Stomach smooth muscle (tissue), 2 donors: ENCODE data around the gene ABHD2.
"Not testable (repeated sequence)": the region's sequence is repeated elsewhere in the genome, so short reads cannot be mapped to it uniquely, and the experiment has no call there.

Experiments
- H3K27ac ChIP-seq: one replicate; pipeline ENCODE4 v1.7.0; 2013; ENCODE audit warnings: mild to moderate bottlenecking, low read length, inconsistent platforms
- H3K27me3 ChIP-seq, 2 donors: one replicate each; pipeline ENCODE4 v1.7.0; 2013; ENCODE audit warnings: low read length in 2 of 2; ENCODE audit not compliant: insufficient read depth in 2 of 2, control insufficient read depth in 1 of 2
- H3K36me3 ChIP-seq, 2 donors: one replicate each; pipeline ENCODE4 v1.7.0; 2013; ENCODE audit warnings: low read length in 2 of 2; ENCODE audit not compliant: control insufficient read depth in 2 of 2, insufficient read depth in 2 of 2
- H3K4me1 ChIP-seq: one replicate; pipeline ENCODE4 v1.7.0; 2013; ENCODE audit warnings: low read length; ENCODE audit not compliant: control insufficient read depth, insufficient read depth
- H3K4me3 ChIP-seq, 2 donors: one replicate each; pipeline ENCODE4 v1.7.0; 2013; ENCODE audit warnings: low read length in 2 of 2
- H3K9ac ChIP-seq, 2 donors: one replicate each; pipeline ENCODE4 v1.7.0; 2013; ENCODE audit warnings: low read length in 2 of 2, mild to moderate bottlenecking in 1 of 2
- H3K9me3 ChIP-seq, 2 donors: one replicate each; pipeline ENCODE4 v1.7.0; 2013; ENCODE audit warnings: low read length in 2 of 2; ENCODE audit not compliant: control insufficient read depth in 2 of 2
- donor health status: healthy.
- donor health status: Pancreatic carcinoma.

The ABHD2 gene

GRCh38 chr15:89239883-89240810, 151.9 kb downstream of the ABHD2 start:
- peaks cover 13% of the 10 kb centered on the region for H3K4me1 ChIP-seq
- H3K27ac ChIP-seq, H3K4me3 ChIP-seq, H3K27me3 ChIP-seq, H3K9ac ChIP-seq, H3K36me3 ChIP-seq, H3K9me3 ChIP-seq: not testable (repeated sequence)

- H3K27me3 ChIP-seq, result no peaks in the 10 kb centered on the region
- peak overlapping the region; percentile 86 to 98 for H3K4me3 ChIP-seq
- H3K9me3 ChIP-seq, result no peaks in the 10 kb centered on the region
- no peaks in the 10 kb centered on the region for H3K36me3 ChIP-seq
- no peak overlapping the region for H3K27ac ChIP-seq
- peaks cover 13% of the 10 kb centered on the region for H3K4me1 ChIP-seq
- peak overlapping the region; percentile 81 to 82 for H3K9ac ChIP-seq
Measured at GRCh38 chr15:89243046-89243690, 154.9 kb downstream of the ABHD2 start.

- Histone ChIP-seq H3K27ac (no peak within 1 kb of the TSS), H3K9me3 (no peaks in the 10 kb centered on the region), H3K4me1 (peaks cover 13% of the 10 kb centered on the region)
Measured at GRCh38 chr15:89243691-89244573, 155.7 kb downstream of the ABHD2 start, which contains the start of gene FANCI. Gene FANCI, plus strand, starts transcription at chr15:89243979. Its CDS starts 3,669 bp downstream, at chr15:89247648.

GRCh38 chr15:89244574-89244903, 156.3 kb downstream of the ABHD2 start:
- Histone ChIP-seq H3K9me3 (no peaks in the 10 kb centered on the region), H3K27ac (no peak overlapping the region), H3K4me1 (peaks cover 13% of the 10 kb centered on the region), H3K4me3 (peak overlapping the region; percentile 86 to 98), H3K27me3 (no peaks in the 10 kb centered on the region), H3K9ac (peak overlapping the region; percentile 71 to 81), H3K36me3 (no peaks in the 10 kb centered on the region)

More at GRCh38 chr15:89243691-89244573, 155.7 kb downstream of the ABHD2 start, which contains the start of gene FANCI:
- Histone ChIP-seq H3K9ac (peak within 1 kb of the TSS; percentile 81 to 82), H3K4me3 (peak within 1 kb of the TSS; percentile 86 to 98), H3K27me3 (no peaks in the 10 kb centered on the region), H3K36me3 (no peaks in the 10 kb centered on the region)

- H3K4me1 ChIP-seq, result peaks cover 13% of the 10 kb centered on the region
Measured at GRCh38 chr15:89247446-89247845, 159.2 kb downstream of the ABHD2 start.

DNA sequence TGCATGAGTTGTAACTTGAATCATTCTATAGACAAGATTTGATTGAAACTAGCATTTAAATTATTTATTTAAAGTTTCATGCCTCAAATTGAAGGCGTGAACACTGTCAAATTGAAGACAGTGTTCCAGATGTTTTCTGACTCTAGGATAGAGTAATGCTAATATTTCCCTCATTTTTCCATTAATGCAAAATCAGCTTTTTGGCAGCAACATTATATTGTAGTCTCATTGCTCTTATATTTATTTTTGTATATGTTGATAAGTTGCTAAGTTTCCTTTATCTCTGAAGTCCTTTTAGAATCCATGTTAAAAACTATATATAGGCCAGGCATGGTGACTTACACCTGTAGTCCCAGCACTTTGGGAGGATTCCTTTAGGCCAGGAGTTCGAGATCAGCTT, 160.3 kb downstream of the ABHD2 start:
- Histone ChIP-seq H3K27me3 (no peaks in the 10 kb centered on the region), H3K4me3 (no peak overlapping the region), H3K9ac (no peak overlapping the region), H3K27ac (no peak overlapping the region), H3K36me3 (no peaks in the 10 kb centered on the region), H3K9me3 (no peaks in the 10 kb centered on the region), H3K4me1 (peaks cover 6% of the 10 kb centered on the region)

More at GRCh38 chr15:89247446-89247845, 159.2 kb downstream of the ABHD2 start:
- H3K27me3 ChIP-seq, result no peaks in the 10 kb centered on the region
- no peak overlapping the region for H3K27ac ChIP-seq
- no peaks in the 10 kb centered on the region for H3K36me3 ChIP-seq
- H3K9me3 ChIP-seq, result no peaks in the 10 kb centered on the region
- H3K9ac ChIP-seq, result no peak overlapping the region
- H3K4me3 ChIP-seq, result no peak overlapping the region

- H3K36me3 ChIP-seq, H3K27ac ChIP-seq, H3K27me3 ChIP-seq, H3K9ac ChIP-seq, H3K4me3 ChIP-seq, H3K9me3 ChIP-seq, H3K4me1 ChIP-seq: not testable (repeated sequence)
Measured at GRCh38 chr15:89250142-89250541, 161.9 kb downstream of the ABHD2 start.
